ENCODE results near the gene SNX9. TPM values are rescaled to one million over a fixed set of nuclear protein-coding genes. Genes with fewer than 3 reads are reported as not detected.

SNX9 gene
- polyA plus RNA-seq, 1 donor (not counting 4 experiments of a cell fraction or from before 2014, with no cell fraction given) = 37.8 TPM

DNA sequence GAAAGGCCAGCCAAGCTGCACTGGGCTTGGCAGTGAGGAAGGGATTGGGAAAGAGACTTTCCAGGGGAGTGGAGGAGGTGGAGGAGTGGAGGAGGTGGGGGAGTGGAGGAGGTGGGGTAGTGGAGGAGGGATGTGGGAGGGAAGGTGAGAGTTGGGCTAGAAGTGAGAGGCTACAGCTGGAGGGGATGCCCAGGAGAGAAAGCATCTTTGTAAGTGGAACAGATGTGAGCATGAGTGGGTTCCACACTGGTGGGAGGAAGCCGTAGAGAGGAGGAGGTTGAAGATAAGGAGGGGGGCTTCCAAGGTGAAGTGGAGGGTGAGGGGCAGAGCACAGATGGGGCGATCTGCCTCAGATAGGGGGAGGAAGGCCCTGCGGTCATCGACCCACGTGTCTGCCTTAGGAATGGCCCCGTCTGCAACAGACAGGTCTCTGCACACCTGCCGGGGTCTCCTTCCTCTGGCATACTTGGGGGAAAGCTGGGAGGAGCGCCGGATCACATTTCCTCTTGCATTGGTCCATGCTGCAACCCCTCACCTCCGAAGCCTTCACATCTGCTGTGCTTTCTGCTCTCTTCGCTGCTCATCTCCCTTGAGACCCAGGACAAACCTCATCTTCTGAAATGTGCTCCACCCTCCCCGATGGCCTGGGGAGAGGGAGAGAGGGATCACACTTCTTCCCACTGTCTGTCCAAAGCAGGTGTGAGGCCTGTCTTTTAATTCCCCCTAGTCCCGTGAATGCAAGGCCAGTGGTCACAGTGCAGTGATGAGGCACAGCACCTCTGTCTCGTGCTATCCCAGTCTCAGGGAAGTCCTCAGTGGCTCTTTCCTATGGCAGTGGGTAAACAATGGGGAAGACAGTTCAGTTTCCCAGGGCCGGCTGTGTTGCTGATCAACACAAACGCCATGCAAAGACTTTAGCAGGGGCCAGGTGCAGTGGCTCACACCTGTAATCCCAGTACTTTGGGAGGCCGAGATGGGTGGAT lies 48.6 kb upstream of the SNX9 start:
- no peaks in the 10 kb centered on the region for H3K36me3 ChIP-seq (ENCODE audit: control insufficient read depth in 2 of 2, extremely low read depth in 1 of 2, insufficient read depth in 2 of 2, low read length in 2 of 2)
- no peak overlapping the region for H3K4me3 ChIP-seq (ENCODE audit: control insufficient read depth in 2 of 3, extremely low read depth in 1 of 3, insufficient read depth in 2 of 3, low read depth in 1 of 3, low read length in 3 of 3)
- H3K9me3 ChIP-seq (ENCODE audit: control insufficient read depth, low read depth, low read length) = no peaks in the 10 kb centered on the region
- no peaks in the 10 kb centered on the region for H3K9me1 ChIP-seq (ENCODE audit: control insufficient read depth, extremely low read depth, insufficient read depth, low read length)
- H3K4me2 ChIP-seq (ENCODE audit: control insufficient read depth, extremely low read depth, insufficient read depth, low read depth, low read length) = no peak overlapping the region
- no peak overlapping the region for H2AFZ ChIP-seq (ENCODE audit: control insufficient read depth, low read length)
- H4K20me1 ChIP-seq (ENCODE audit: control insufficient read depth, extremely low read depth, insufficient read depth, low read length) = no peaks in the 10 kb centered on the region
- no peak overlapping the region for H3K9ac ChIP-seq (ENCODE audit: control insufficient read depth, extremely low read depth, insufficient read depth, low read length)
- dilution Hi-C loops (cut with MboI; ENCODE audit: extremely low pct_ligation_motif_present, low sequenced_read_pairs) = no loop called here
- H3K27ac ChIP-seq (ENCODE audit: control insufficient read depth, insufficient read depth, low read length) = no peak overlapping the region
- TF ChIP-seq, protein P1, sequence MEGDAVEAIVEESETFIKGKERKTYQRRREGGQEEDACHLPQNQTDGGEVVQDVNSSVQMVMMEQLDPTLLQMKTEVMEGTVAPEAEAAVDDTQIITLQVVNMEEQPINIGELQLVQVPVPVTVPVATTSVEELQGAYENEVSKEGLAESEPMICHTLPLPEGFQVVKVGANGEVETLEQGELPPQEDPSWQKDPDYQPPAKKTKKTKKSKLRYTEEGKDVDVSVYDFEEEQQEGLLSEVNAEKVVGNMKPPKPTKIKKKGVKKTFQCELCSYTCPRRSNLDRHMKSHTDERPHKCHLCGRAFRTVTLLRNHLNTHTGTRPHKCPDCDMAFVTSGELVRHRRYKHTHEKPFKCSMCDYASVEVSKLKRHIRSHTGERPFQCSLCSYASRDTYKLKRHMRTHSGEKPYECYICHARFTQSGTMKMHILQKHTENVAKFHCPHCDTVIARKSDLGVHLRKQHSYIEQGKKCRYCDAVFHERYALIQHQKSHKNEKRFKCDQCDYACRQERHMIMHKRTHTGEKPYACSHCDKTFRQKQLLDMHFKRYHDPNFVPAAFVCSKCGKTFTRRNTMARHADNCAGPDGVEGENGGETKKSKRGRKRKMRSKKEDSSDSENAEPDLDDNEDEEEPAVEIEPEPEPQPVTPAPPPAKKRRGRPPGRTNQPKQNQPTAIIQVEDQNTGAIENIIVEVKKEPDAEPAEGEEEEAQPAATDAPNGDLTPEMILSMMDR (optimal IDR thresholded peaks at IDR 0.05 in 1 of 3, IDR thresholded peaks at IDR 0.05 in 1 of 3, conservative IDR thresholded peaks at IDR 0.05 in 1 of 3; ENCODE audit: extremely low read depth in 1 of 3, insufficient read depth in 2 of 3, low read length in 3 of 3) = no peak
- no peak for TF ChIP-seq EZH2 (IDR thresholded peaks at IDR 0.05; ENCODE audit: low read length)
- no peaks in the 10 kb centered on the region for H3K79me2 ChIP-seq (ENCODE audit: control insufficient read depth, insufficient read depth, low read length)
- no peak for DNase-seq (ENCODE audit: low read depth, low spot score)
- no peaks in the 10 kb centered on the region for H3K27me3 ChIP-seq (ENCODE audit: control insufficient read depth, extremely low read depth, insufficient read depth, low read length)
- H3K4me1 ChIP-seq (ENCODE audit: control insufficient read depth, extremely low read depth, insufficient read depth, low read length) = peaks cover 18% of the 10 kb centered on the region
- FAIRE-seq = no peak

DNA sequence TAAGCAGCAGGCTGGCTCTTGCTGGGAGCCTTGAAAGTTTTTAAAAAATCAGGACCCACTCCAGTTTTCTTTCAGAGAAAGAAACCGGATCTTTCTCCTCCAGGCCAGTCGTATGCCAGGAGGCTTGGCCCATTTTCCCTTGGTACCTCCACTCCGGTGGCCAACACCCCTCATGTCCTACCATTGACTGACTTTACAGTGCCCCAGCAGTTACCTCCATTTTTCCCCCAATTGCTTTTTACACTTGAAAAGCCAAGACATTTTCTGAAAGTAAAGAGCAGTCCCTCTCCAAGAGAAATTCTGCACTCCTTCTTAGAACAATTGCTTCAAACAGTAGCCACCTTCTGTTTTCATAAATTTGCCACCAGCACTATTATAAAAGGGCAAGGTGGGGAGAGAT lies 47.7 kb upstream of the SNX9 start:
- no peak for DNase-seq (ENCODE audit: low read depth, low spot score)

More for the DNA sequence above, 47.7 kb upstream of the SNX9 start:
- H2AFZ ChIP-seq (ENCODE audit: control insufficient read depth, low read length) = no peak overlapping the region
- no peaks in the 10 kb centered on the region for H4K20me1 ChIP-seq (ENCODE audit: control insufficient read depth, extremely low read depth, insufficient read depth, low read length)
- H3K27me3 ChIP-seq (ENCODE audit: control insufficient read depth, extremely low read depth, insufficient read depth, low read length) = no peaks in the 10 kb centered on the region
- H3K36me3 ChIP-seq (ENCODE audit: control insufficient read depth in 2 of 2, extremely low read depth in 1 of 2, insufficient read depth in 2 of 2, low read length in 2 of 2) = no peaks in the 10 kb centered on the region
- no peak overlapping the region for H3K9ac ChIP-seq (ENCODE audit: control insufficient read depth, extremely low read depth, insufficient read depth, low read length)
- H3K4me1 ChIP-seq (ENCODE audit: control insufficient read depth, extremely low read depth, insufficient read depth, low read length) = peaks cover 15% of the 10 kb centered on the region
- H3K27ac ChIP-seq (ENCODE audit: control insufficient read depth, insufficient read depth, low read length) = no peak overlapping the region
- no peak overlapping the region for H3K4me2 ChIP-seq (ENCODE audit: control insufficient read depth, extremely low read depth, insufficient read depth, low read depth, low read length)
- dilution Hi-C loops (cut with MboI; ENCODE audit: extremely low pct_ligation_motif_present, low sequenced_read_pairs) = no loop called here
- no peak for FAIRE-seq
- H3K4me3 ChIP-seq (ENCODE audit: control insufficient read depth in 2 of 3, extremely low read depth in 1 of 3, insufficient read depth in 2 of 3, low read depth in 1 of 3, low read length in 3 of 3) = no peak overlapping the region
- H3K79me2 ChIP-seq (ENCODE audit: control insufficient read depth, insufficient read depth, low read length) = no peaks in the 10 kb centered on the region
- H3K9me1 ChIP-seq (ENCODE audit: control insufficient read depth, extremely low read depth, insufficient read depth, low read length) = no peaks in the 10 kb centered on the region
- TF ChIP-seq, protein P1 (optimal IDR thresholded peaks at IDR 0.05 in 1 of 3, IDR thresholded peaks at IDR 0.05 in 1 of 3, conservative IDR thresholded peaks at IDR 0.05 in 1 of 3; ENCODE audit: extremely low read depth in 1 of 3, insufficient read depth in 2 of 3, low read length in 3 of 3) = no peak
- no peak for TF ChIP-seq EZH2 (IDR thresholded peaks at IDR 0.05; ENCODE audit: low read length)
- no peaks in the 10 kb centered on the region for H3K9me3 ChIP-seq (ENCODE audit: control insufficient read depth, low read depth, low read length)
